K562 (cell line): ENCODE results near the gene BNC2. TPM values are rescaled to one million over a fixed set of nuclear protein-coding genes. Genes with fewer than 3 reads are reported as not detected.

Experiments
- ATAC-seq: fragments of 200-7000 bp; cut with Tn5 transposase; 3 replicates; pipeline ENCODE4 v1.9.1; 2020; ENCODE audit warnings: moderate library complexity
- BruUV-seq: library from RNA; stranded (reverse); fragments of 400-500 nt; replicated peaks from 2 replicates; lab custom pipeline; 2021; lab: Mats Ljungman, UMichigan
- CTCF ChIA-PET: fragments of 300-600 bp; formaldehyde crosslinking; extraction: SDS; loops from one replicate; lab custom pipeline; 2021; ENCODE audit warnings: low intra/inter-chr PET ratio; lab: Yijun Ruan, JAX
- POLR2A ChIA-PET: fragments of 300-600, 350-650 bp; sonication (Branson Sonifier 250); formaldehyde crosslinking; extraction: SDS; loops from one replicate; lab custom pipeline; 2021; ENCODE audit warnings: antibody characterized with exemption, inconsistent platforms; lab: Yijun Ruan, JAX
- DNase-seq, 4 experiments: peaks; one replicate each; pipeline versions ENCODE4 v3.0.0 to v3.0.0-alpha.2; 2011 to 2018; ENCODE audit warnings: low spot score in 3 of 4, mixed read lengths in 3 of 4; ENCODE audit errors: extremely low read depth in 1 of 4
- FAIRE-seq: peaks from 2 replicates; lab custom pipeline; 2011; peaks lifted over from hg19 to GRCh38; lab: Jason Lieb, UNC
- H2AFZ ChIP-seq: 2 replicates; pipeline ENCODE4 v1.6.0; 2011; ENCODE audit warnings: low read depth, low read length, control low read depth, inconsistent platforms
- H3K27ac ChIP-seq: fragments of 200-600 bp; 3 replicates; pipeline ENCODE4 v1.8.0; 2011; ENCODE audit warnings: low read depth, mild to moderate bottlenecking, control low read depth, inconsistent platforms, low read length, moderate library complexity, mixed read lengths; ENCODE audit errors: extremely low read depth
- H3K27me3 ChIP-seq, 2 experiments: fragments of 300-600 bp in 1 of 2; 2 replicates in 1 of 2; 3 replicates in 1 of 2; pipeline versions ENCODE4 v1.6.0 to v1.8.0; 2011; ENCODE audit warnings: inconsistent platforms in 2 of 2, low read length in 2 of 2, mild to moderate bottlenecking in 1 of 2, mixed read lengths in 1 of 2, moderate library complexity in 1 of 2; ENCODE audit not compliant: control insufficient read depth in 2 of 2, insufficient read depth in 2 of 2
- H3K36me3 ChIP-seq: fragments of 300-600 bp; 3 replicates; pipeline ENCODE4 v1.8.0; 2011; ENCODE audit warnings: mild to moderate bottlenecking, low read length, inconsistent platforms; ENCODE audit not compliant: control insufficient read depth, insufficient read depth
- H3K4me1 ChIP-seq, 2 experiments: fragments of 200-600 bp in 1 of 2; replicated peaks in 1 of 2; 2 replicates in 1 of 2; 3 replicates in 1 of 2; pipeline versions ENCODE4 v1.5.1 to v1.8.0; 2011; ENCODE audit warnings: inconsistent platforms in 2 of 2, low read length in 2 of 2, mild to moderate bottlenecking in 1 of 2, mixed read lengths in 1 of 2, moderate library complexity in 1 of 2; ENCODE audit not compliant: control insufficient read depth in 2 of 2, insufficient read depth in 2 of 2
- H3K4me2 ChIP-seq: 2 replicates; pipeline ENCODE4 v1.6.1; 2011; ENCODE audit warnings: low read length, control low read depth, inconsistent platforms, mixed read lengths; ENCODE audit not compliant: insufficient read depth
- H3K4me3 ChIP-seq: fragments of 200-600 bp; sonication (generic), shearing (Covaris generic); 2 replicates; pipeline ENCODE4 v1.5.1; 2016; ENCODE audit warnings: control low read depth, inconsistent platforms
- H3K79me2 ChIP-seq: fragments of 200-600 bp; 3 replicates; pipeline ENCODE4 v1.8.0; 2011; ENCODE audit warnings: low read length, inconsistent platforms; ENCODE audit not compliant: control insufficient read depth, insufficient read depth
- H3K9ac ChIP-seq, 2 experiments: 2 replicates each; pipeline versions ENCODE4 v1.6.0 to v1.6.1; 2011; ENCODE audit warnings: low read depth in 2 of 2, low read length in 2 of 2, control low read depth in 1 of 2, inconsistent platforms in 1 of 2, mild to moderate bottlenecking in 1 of 2, mixed read lengths in 1 of 2; ENCODE audit not compliant: insufficient read depth in 1 of 2
- H3K9me1 ChIP-seq: one replicate; pipeline ENCODE4 v1.6.0; 2011; ENCODE audit warnings: inconsistent platforms, mild to moderate bottlenecking, low read length, moderate library complexity; ENCODE audit not compliant: control insufficient read depth, insufficient read depth
- H3K9me3 ChIP-seq: replicated peaks from 2 replicates; pipeline ENCODE4 v1.5.1; 2011; ENCODE audit warnings: low read depth, low read length, inconsistent platforms; ENCODE audit not compliant: control insufficient read depth, insufficient read depth
- H4K20me1 ChIP-seq: replicated peaks from 2 replicates; pipeline ENCODE4 v1.6.1; 2011; ENCODE audit warnings: low read length, inconsistent platforms, mixed read lengths; ENCODE audit not compliant: control insufficient read depth, insufficient read depth
- CBFA2T2 ChIP-seq: fragments of 450-650 bp; conservative IDR thresholded peaks from 2 replicates; pipeline ENCODE4 v1.6.1; 2017; ENCODE audit warnings: mild to moderate bottlenecking
- ERF ChIP-seq: fragments of 450-650 bp; formaldehyde crosslinking; IDR thresholded peaks from 2 replicates; pipeline ENCODE4 v1.4.0; 2020; ENCODE audit warnings: mild to moderate bottlenecking, mixed read lengths
- GATAD2A ChIP-seq: fragments of 450-650 bp; IDR thresholded peaks from 2 replicates; pipeline ENCODE4 v1.6.1; 2017
- HDAC8 ChIP-seq: fragments of 450-650 bp; IDR thresholded peaks from 2 replicates; pipeline ENCODE4 v1.6.1; 2016; ENCODE audit warnings: mild to moderate bottlenecking, missing genetic modification characterization, moderate library complexity, missing compliant biosample characterization
- L3MBTL2 ChIP-seq: fragments of 450-650 bp; IDR thresholded peaks from 2 replicates; pipeline ENCODE4 v1.6.1; 2016; ENCODE audit warnings: mild to moderate bottlenecking, moderate library complexity
- MTA1 ChIP-seq: fragments of 450-650 bp; IDR thresholded peaks from 2 replicates; pipeline ENCODE4 v1.6.1; 2017; ENCODE audit warnings: borderline replicate concordance
- NR1H2 ChIP-seq: sonication (generic); formaldehyde crosslinking; IDR thresholded peaks from 2 replicates; pipeline ENCODE4 v1.4.0; 2020; ENCODE audit warnings: mild to moderate bottlenecking, missing genetic modification reagents
- PHB ChIP-seq: fragments of 250-450 bp; sonication (Bioruptor Pico); IDR thresholded peaks from 2 replicates; pipeline ENCODE4 v1.5.0; 2021
- SPI1 ChIP-seq: IDR thresholded peaks from 2 replicates; pipeline ENCODE4 v1.6.1; 2011; ENCODE audit warnings: low read depth, low read length, control low read depth, borderline replicate concordance
- STAT5B ChIP-seq: fragments of 250-450 bp; sonication (Bioruptor Pico); IDR thresholded peaks from 2 replicates; pipeline ENCODE4 v1.8.0; 2021; ENCODE audit warnings: mild to moderate bottlenecking, inconsistent platforms
- TBL1XR1 ChIP-seq, 2 experiments: IDR thresholded peaks; 2 replicates each; pipeline ENCODE4 v1.6.1; 2012; ENCODE audit warnings: improper control_type of control experiment in 2 of 2, low read length in 2 of 2, mild to moderate bottlenecking in 1 of 2
- ZNF124 ChIP-seq: sonication (generic); formaldehyde crosslinking; IDR thresholded peaks from 2 replicates; pipeline ENCODE4 v1.8.1; 2022; ENCODE audit warnings: missing genetic modification reagents
- ZNF23 ChIP-seq: fragments of 250-450 bp; sonication (Bioruptor Pico); IDR thresholded peaks from 2 replicates; pipeline ENCODE4 v1.4.0; 2020; ENCODE audit warnings: mild to moderate bottlenecking
- ZNF444 ChIP-seq: fragments of 250-450 bp; sonication (Bioruptor Pico); IDR thresholded peaks from 2 replicates; pipeline ENCODE4 v1.4.0; 2020; ENCODE audit warnings: mild to moderate bottlenecking, moderate library complexity
- WGBS: fragments of 100-300 bp; shearing (Covaris generic); methylation state at CpG from one replicate; pipeline ENCODE4 v1.1.6; 2016; ENCODE audit warnings: low coverage, mixed read lengths; ENCODE audit not compliant: insufficient coverage; ENCODE audit errors: missing lambda C conversion rate; 5-methylcytosine and 5-hydroxymethylcytosine counted together
- in situ Hi-C: fragments of 300-500 bp; cut with MboI; formaldehyde crosslinking; loops from 4 replicates; pipeline ENCODE4 v1.15.0; 2018; ENCODE audit warnings: inconsistent platforms, mixed read lengths
- intact Hi-C: fragments of 100-400 bp; cut with micrococcal nuclease; formaldehyde crosslinking; loops from 2 replicates; pipeline ENCODE4 v1.14.2; 2022
- polyA plus RNA-seq, 8 experiments: library from polyadenylated mRNA; depleted of rRNA in 4 of 8; stranded (reverse) in 5 of 8; unstranded in 3 of 8; fragments of >200 nt; fragmentation: Nextera tagmentation in 2 of 8; fragmentation: Illumina TruSeq in 1 of 8; extraction: Ambion mirVana in 2 of 8; extraction: Trizol in 1 of 8; gene quantifications; 2 replicates each; pipeline versions ENCODE4 v1.2.1 to v1.2.3, GENCODE V29; 2011 to 2014; ENCODE audit warnings: inconsistent platforms in 1 of 8, missing spikeins in 1 of 8
- total RNA-seq, 7 experiments: library from RNA; depleted of rRNA in 6 of 7; stranded (reverse); fragments of >200 nt in 6 of 7; fragmentation: Illumina TruSeq in 2 of 7; extraction: Trizol in 2 of 7; gene quantifications; 2 replicates each; pipeline versions ENCODE4 v1.2.1 to v1.2.3, GENCODE V29; 2011 to 2021; ENCODE audit warnings: low replicate concordance in 1 of 7
- TF ChIP-seq, protein P1 (sequence below): fragments of 250-450 bp; sonication (Bioruptor Pico); IDR thresholded peaks from 2 replicates; pipeline ENCODE4 v1.4.0; 2020; ENCODE audit warnings: mild to moderate bottlenecking, moderate library complexity, borderline replicate concordance
- TF ChIP-seq, protein P2 (sequence below): sonication (generic); formaldehyde crosslinking; IDR thresholded peaks from 2 replicates; pipeline ENCODE4 v1.8.0; 2022; ENCODE audit warnings: mild to moderate bottlenecking, missing genetic modification reagents
- TF ChIP-seq, protein P3 (sequence below): sonication (generic); formaldehyde crosslinking; IDR thresholded peaks from 2 replicates; pipeline ENCODE4 v1.8.1; 2023; ENCODE audit warnings: mild to moderate bottlenecking, missing genetic modification reagents

Gene BNC2
- total and polyA plus RNA-seq, 9 of the 15 experiments (the other 6 are each of a cell fraction or from before 2014, with no cell fraction given), result not detected

DNA sequence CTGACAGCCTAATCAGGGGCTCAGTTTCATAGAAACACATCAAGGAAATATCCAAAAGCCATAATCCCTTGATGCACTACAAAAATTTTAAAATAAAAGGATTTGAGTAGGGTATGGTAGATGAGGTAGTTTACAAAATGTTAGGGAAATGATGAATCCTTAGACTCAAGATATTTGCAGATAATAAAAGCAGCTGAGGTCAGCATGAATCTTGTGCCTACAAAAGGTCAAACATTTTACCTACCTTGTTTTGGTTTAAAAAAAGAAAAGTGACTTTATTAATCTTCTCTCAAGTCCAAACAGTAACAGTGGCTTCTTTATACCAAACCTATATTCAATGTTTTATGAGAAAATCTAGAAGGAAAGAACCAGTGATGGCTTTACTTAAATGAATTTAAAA lies 135.5 kb downstream of the BNC2 start (continued):
- TF ChIP-seq GATAD2A (no peak), MTA1 (no peak), STAT5B (CRISPR knock-in tag) (no peak), ZNF23 (CRISPR knock-in tag) (no peak), ZNF124 (no peak), ERF (no peak), ZNF444 (CRISPR knock-in tag) (no peak), TBL1XR1 (IDR thresholded peaks at IDR 0.05; ENCODE audit: low read length in 2 of 2) (no peak)
- TF ChIP-seq, protein P1, sequence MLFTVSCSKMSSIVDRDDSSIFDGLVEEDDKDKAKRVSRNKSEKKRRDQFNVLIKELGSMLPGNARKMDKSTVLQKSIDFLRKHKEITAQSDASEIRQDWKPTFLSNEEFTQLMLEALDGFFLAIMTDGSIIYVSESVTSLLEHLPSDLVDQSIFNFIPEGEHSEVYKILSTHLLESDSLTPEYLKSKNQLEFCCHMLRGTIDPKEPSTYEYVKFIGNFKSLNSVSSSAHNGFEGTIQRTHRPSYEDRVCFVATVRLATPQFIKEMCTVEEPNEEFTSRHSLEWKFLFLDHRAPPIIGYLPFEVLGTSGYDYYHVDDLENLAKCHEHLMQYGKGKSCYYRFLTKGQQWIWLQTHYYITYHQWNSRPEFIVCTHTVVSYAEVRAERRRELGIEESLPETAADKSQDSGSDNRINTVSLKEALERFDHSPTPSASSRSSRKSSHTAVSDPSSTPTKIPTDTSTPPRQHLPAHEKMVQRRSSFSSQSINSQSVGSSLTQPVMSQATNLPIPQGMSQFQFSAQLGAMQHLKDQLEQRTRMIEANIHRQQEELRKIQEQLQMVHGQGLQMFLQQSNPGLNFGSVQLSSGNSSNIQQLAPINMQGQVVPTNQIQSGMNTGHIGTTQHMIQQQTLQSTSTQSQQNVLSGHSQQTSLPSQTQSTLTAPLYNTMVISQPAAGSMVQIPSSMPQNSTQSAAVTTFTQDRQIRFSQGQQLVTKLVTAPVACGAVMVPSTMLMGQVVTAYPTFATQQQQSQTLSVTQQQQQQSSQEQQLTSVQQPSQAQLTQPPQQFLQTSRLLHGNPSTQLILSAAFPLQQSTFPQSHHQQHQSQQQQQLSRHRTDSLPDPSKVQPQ (CRISPR knock-in tag), result no peak
- TF ChIP-seq, protein P2, sequence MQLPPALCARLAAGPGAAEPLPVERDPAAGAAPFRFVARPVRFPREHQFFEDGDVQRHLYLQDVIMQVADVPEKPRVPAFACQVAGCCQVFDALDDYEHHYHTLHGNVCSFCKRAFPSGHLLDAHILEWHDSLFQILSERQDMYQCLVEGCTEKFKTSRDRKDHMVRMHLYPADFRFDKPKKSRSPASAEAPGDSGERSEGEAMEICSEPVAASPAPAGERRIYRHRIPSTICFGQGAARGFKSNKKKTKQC (CRISPR knock-in tag), result no peak

DNA sequence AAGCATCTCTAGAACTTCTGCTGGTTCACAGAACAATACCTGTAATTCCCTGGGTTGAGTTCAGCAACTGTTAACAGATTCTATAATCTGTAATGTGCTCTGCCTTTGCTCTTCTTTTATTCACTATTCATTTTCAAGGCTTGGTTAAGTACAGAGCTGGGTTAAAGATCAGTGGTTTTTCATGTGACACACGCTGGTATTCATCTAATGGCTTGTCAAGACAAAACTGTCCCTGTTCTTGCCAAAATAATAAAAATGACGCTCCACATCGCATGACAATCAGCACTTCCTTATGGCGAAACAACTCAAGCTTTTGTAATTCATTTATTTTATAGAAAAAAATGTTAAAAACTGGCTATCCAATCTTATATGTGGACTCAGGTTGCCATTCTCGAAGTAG lies 137.9 kb downstream of the BNC2 start:
- WGBS, result 0% methylated on average over 5 of the region's 5 CpGs
- H3K36me3 ChIP-seq, result no peaks in the 10 kb centered on the region
- in situ Hi-C loops, result no loop called here

More for the DNA sequence above, 137.9 kb downstream of the BNC2 start:
- Histone ChIP-seq H3K27me3 (no peaks in the 10 kb centered on the region), H3K9ac (no peak overlapping the region), H3K4me3 (no peak overlapping the region), H3K79me2 (no peaks in the 10 kb centered on the region), H3K9me1 (no peaks in the 10 kb centered on the region), H3K4me2 (no peak overlapping the region)
- BruUV-seq, result no TSS peak
- POLR2A ChIA-PET, result no interaction called here
- ATAC-seq, result no peak
- no peak for DNase-seq
- TF ChIP-seq HDAC8 (tag) (no peak), PHB (CRISPR knock-in tag) (no peak), SPI1 (no peak), CBFA2T2 (no peak), NR1H2 (CRISPR knock-in tag) (no peak), L3MBTL2 (no peak)
- TF ChIP-seq, protein P3, sequence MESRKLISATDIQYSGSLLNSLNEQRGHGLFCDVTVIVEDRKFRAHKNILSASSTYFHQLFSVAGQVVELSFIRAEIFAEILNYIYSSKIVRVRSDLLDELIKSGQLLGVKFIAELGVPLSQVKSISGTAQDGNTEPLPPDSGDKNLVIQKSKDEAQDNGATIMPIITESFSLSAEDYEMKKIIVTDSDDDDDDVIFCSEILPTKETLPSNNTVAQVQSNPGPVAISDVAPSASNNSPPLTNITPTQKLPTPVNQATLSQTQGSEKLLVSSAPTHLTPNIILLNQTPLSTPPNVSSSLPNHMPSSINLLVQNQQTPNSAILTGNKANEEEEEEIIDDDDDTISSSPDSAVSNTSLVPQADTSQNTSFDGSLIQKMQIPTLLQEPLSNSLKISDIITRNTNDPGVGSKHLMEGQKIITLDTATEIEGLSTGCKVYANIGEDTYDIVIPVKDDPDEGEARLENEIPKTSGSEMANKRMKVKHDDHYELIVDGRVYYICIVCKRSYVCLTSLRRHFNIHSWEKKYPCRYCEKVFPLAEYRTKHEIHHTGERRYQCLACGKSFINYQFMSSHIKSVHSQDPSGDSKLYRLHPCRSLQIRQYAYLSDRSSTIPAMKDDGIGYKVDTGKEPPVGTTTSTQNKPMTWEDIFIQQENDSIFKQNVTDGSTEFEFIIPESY, result no peak
- TF ChIP-seq, all 486 proteins: peak for 0
- no peak for FAIRE-seq
- CTCF ChIA-PET, result no interaction called here
- H3K4me1 ChIP-seq, result no peaks in the 10 kb centered on the region
- H3K27ac ChIP-seq, result no peak overlapping the region
- H3K9me3 ChIP-seq, result no peaks in the 10 kb centered on the region
- H2AFZ ChIP-seq, result no peak overlapping the region
- no peaks in the 10 kb centered on the region for H4K20me1 ChIP-seq
- intact Hi-C loops, result no loop called here
